HG02970 (cell line): ENCODE results near the gene FCGR2B.
A peak's percentile ranks its signal among the peaks of the same experiment; 100 is the strongest.

Source experiments
- ATAC-seq: cut with Tn5 transposase; IDR thresholded peaks from one replicate; pipeline ENCODE4 v1.9.1; 2021; ENCODE audit warnings: mild to moderate bottlenecking, moderate library complexity, moderate number of reproducible peaks; ENCODE audit not compliant: unreplicated experiment, low FRiP score

FCGR2B gene

GRCh38 chr1:161727256-161727924 lies 64.4 kb downstream of the FCGR2B start:
- peak; percentile 19 for ATAC-seq
